HG03342 (cell line): Measurements from ENCODE around the gene POMT1.
A peak's percentile ranks its signal among the peaks of the same experiment; 100 is the strongest.
"Not testable (repeated sequence)": the region's sequence is repeated elsewhere in the genome, so short reads cannot be mapped to it uniquely, and the experiment has no call there.

Experiments
- ATAC-seq: cut with Tn5 transposase; IDR thresholded peaks from one replicate; pipeline ENCODE4 v1.9.1; 2021; ENCODE audit warnings: mild to moderate bottlenecking, moderate library complexity; ENCODE audit not compliant: unreplicated experiment

POMT1 gene

DNA sequence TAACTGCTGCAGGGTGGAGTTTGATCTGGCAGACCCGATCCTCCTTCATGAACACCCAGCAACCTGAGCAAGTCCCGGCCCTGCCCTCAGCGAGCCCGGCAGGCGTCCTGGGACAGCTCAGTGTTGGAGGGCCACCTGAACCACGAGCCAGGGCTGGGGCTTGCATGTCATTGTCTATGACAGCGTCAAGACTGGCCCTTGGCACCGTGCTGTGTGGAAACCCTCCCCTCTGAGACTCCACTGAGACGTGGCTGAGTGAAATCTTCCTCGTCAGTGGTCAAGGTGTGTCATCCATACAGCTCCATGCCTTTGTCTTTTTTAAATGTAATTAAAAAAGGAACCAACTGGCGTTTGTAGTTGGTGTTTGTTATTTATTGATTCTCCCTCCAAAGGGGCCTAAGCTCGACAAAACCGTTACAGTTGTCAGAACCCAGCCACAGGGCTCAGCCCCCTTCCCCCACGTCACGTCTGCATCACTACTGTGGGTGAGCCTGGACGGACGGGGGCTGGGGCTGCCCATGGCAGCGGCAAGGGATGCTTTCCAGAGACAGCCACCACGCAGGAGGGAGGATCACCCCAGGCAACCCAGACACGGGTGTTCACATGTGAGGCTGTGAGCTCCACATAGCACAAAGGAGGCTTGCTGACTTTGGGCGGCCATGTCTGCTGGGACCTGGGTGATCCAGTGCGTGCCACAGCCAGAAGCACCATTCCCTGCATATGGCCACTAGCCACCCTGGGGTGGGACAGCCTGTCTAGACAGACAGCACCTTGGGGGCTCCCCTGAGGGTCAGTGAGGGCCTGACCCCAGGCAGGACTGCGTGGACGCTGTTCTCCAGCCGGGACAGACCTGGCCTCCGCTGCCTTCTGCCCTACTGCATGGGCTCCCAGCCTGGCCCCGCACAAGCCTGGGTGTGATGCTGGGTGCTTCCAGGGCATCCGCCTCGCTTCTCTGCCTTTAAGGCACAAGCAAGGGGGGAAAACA, 21.0 kb downstream of the POMT1 start:
- no peak for ATAC-seq

- no peak for ATAC-seq
These were observed 22.1 kb downstream of the POMT1 start for GRCh38 chr9:131524665-131525315.

- ATAC-seq, result no peak
These were observed 23.2 kb downstream of the POMT1 start for GRCh38 chr9:131525643-131526565.

DNA sequence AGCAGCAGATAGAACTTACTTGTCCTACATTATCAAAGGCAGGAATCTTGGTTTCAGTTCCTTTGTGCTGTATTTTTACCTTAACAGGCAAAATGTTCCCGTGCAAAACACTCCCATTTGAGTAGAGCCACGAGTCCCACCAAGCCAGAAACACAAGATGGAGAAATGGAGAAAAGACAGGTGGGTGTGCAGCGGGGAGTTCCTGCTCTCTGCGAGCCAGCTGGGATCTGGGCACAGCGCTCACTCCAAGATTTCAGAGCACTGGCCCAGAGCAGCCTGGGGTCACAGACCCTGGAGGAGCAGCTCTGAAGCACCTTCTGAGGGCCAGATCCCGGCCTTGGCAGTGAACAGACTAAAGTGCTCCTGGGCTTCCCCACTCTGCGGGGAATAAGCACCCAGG, 25.5 kb downstream of the POMT1 start:
- no peak for ATAC-seq

DNA sequence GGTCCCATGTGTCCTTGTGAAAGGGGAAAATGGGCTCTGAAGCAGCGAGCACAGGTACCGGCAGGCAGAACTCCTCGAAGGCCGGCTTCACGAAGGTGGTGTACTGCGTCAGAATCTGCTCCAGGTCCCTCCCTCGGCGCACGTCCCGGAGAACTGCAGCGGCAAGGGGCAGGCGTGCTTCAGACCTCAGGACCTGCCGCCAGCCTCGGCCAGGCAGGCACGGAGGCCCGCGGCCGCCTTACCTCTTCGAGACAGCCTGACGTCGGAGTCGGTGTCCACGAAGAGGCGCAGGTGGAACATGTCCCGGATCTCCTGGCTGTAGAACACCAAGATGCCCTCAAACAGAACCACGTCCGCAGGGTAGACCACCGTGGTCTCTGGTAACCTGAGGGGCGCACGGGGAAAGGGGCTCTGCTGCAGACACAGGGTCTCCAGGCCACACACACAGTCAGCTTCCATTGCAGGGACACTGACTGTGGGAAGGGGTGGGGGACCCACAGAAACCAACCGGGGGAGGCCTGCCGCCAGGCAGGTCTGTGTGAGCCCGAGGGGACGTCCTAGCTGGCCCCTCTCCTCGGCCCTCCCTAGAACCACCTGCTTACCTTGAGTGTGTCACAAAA, 26.3 kb downstream of the POMT1 start:
- no peak for ATAC-seq

GRCh38 chr9:131529597-131530545, 27.2 kb downstream of the POMT1 start:
- no peak for ATAC-seq

DNA sequence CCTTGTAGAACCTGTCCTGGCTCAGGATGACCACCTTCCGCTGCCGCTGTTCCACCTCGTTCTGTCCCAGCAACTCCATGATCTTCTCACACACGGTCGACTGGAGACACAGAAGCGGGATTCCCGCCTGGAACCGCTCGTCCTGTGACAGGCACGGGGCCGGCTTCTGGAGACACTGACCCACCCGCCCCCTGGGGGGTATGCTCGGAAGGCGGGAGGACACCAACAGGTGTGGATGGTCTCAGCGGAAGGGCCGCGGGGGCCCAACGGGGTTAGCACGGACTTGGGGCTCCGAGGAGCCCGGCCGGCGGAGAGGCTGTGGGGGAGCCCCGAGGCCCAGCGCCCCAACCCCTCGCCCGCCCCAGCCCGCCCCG, 27.8 kb downstream of the POMT1 start:
- peak; percentile 28 for ATAC-seq

DNA sequence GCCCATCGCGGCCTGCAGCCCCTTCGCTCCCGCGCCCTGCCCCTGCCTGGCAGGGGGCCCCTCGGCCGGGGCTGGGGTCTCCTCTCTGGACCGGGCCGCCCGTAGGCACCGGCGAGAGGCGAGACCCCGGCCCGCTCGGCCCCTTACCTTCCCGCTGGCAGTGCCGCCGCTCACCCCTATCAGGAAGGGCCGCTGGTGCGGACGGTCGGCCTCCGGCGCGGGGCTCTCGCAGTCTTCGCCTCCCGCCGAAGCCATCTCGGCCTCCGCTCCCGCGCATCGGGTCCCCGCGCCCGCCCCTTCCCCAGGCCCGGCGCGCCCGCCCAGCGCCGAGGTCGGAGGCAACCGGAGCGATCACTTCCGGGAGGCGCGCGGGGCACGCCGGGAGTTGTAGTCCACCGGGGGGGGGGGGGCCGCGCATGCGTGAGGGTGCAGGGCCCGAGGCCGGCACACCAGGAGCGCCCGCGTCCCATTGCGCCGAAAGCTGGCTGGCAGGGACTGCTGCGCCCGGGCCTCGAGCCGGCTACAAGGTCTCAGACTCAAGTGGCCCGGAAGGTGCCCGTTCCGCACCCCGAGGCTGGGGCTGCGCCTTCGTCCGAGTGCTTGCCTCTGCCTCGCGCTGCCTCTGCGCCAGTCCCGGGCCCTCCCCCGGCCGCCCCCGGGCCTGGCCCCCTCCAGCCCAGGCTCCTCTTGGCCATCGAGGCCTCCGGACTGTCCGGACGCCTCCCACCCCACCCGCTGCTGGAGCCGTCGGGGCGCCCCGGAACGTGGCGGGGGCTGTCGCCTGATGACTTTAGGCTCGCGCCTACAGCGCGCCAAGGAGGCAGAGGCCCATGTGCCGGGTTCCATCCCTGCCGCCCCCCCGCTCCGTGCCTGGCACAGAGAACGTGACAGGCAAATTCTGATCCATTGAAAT, 28.5 kb downstream of the POMT1 start, which contains the start of gene UCK1:
Gene UCK1, minus strand, starts transcription at position 344 of the 913 bp plus-strand sequence. Its CDS starts 89 bp downstream, at position 255.
- ATAC-seq, result peak; percentile 79

- no peak for ATAC-seq
These were observed 32.1 kb downstream of the POMT1 start for GRCh38 chr9:131534721-131535237.

DNA sequence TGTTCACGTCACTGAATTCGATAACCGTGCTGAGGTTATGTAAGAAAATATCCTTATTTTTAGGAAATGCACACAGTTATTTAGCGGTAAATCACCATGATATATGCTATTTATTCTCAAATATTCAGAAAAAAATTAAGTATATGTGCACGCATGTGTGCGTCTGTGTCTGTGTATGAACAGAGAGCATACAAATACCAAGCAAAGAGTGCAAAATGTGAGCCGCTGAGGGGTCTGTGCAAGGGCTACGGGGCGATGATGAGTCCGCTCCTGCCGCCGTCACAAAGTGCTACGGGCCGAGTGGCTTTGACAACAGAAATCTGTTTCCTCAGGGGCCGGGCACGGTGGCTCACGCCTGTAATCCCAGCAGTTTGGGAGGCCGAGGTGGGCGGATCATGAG, 35.2 kb downstream of the POMT1 start:
- ATAC-seq, result no peak

DNA sequence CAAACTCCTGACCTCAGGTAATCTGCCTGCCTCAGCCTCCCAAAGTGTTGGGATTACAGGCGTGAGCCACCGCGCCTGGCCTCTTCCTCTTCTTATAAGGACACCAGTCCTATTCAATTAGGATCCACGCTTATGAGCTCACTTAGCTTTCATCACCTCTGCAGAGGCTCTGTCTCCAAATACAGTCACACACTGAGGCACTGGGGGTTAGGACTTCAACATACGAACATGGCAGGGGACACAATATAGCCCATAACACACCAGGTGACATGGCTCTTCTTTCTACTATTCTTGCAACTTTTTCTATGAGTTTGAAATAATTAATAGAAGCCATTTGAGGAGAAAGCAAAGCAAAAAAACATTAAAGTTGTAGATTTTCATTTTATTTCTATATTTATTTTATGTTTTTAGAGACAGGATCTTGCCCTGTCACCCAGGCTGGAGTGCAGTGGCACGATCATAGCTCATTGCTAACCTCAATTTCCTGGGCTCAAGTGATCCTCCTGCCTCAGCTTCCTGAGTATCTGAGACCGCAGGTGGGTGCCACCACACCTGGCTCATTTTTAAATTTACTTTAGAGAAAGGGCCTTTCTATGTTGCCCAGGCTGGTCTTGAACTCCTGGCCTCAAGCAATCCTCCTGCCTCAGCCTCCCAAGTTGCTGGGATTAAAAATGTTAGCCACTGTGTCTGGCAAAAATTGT, 36.7 kb downstream of the POMT1 start:
- no peak for ATAC-seq

- ATAC-seq, result no peak
These were observed 40.4 kb downstream of the POMT1 start for GRCh38 chr9:131543141-131543540.

- no peak for ATAC-seq
These were observed 42.5 kb downstream of the POMT1 start, which contains the start of gene PRRT1B for GRCh38 chr9:131545003-131545785. TSS of gene PRRT1B (plus strand) at chr9:131545523. CDS start at chr9:131545616, 93 bp downstream.

- no peak for ATAC-seq
These were observed 43.1 kb downstream of the POMT1 start for GRCh38 chr9:131545786-131546335.

DNA sequence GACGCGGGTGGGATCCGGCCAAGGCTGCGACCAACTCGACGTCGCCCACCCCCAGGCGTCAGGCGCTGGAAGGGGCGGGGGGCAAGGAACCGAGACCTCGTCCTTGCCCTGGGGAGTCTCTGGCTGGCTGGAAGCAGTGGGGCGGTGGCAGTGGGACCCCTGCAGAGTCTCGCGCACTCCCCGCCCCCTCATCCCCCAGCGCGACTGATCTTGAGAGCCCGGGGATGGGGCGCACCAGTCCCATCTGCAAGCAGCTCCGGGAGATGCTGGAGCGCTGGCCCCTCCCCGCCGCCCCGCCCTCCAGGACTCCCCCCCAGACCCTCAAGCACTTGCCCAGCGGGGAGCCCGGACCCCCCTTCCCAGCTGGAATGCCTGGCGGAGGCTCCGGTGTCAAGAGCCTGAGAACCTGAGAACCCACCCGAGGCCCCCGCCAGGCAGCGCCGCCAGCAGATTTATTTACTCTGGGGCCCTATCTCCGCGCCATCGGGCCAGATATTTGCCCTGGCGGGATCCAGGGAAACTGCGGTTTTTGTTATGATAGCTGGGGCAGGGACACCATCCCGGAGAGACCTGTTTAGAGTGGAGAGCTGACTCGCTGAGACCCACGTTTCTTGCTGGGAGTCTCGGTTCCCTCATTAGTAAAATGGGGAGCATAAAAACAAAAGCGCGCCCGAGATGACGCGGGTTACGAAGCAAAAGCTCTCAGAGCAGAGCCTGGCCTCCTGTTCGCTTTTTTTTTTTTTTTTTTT, 43.8 kb downstream of the POMT1 start:
- no peak for ATAC-seq

GRCh38 chr9:131549186-131549585, 46.5 kb downstream of the POMT1 start:
- not testable (repeated sequence) for ATAC-seq
